HT1080 (cell line): ENCODE data around the gene UBE2C. TPM values are rescaled to one million over a fixed set of nuclear protein-coding genes. Genes with fewer than 3 reads are reported as not detected.
A peak's percentile ranks its signal among the peaks of the same experiment; 100 is the strongest.

Experiments
- DNase-seq: peaks from one replicate; pipeline ENCODE4 v3.0.0-alpha.2; 2015; ENCODE audit warnings: low read depth
- small RNA-seq: library from RNA; depleted of rRNA; stranded (forward); fragments of <200 nt; gene quantifications from one replicate; pipeline ENCODE3, GENCODE V24; 2014
- total RNA-seq: library from RNA; depleted of rRNA; stranded (reverse); fragments of >200 nt; shearing (Covaris generic); gene quantifications from 2 replicates; pipeline ENCODE4 v1.2.3, GENCODE V29; 2014; rRNA removed

The UBE2C gene
- total RNA-seq, 1 experiment from 2014 or later, result 392 TPM

- no peak for DNase-seq
Observed at GRCh38 chr20:45857882-45858216, 45.4 kb downstream of the UBE2C start.

DNA sequence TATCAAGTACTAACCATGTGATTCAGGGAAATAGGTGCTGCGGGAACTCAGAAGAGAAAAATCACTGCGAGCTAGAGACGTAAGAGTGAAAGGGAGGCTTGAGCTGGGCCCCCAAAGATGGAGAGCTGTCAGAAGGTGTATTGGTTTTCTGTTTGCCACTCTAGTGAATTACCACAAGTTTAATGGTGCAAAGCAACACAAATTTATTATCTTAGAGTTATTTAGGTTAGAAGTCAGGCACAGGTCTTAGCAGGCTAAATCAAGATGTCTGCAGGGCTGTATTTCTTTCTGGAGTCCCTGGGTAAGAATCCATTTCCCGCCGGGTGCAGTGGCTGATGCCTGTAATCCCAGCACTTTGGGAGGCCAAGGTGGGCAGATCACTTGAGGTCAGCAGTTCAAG, 47.5 kb downstream of the UBE2C start:
- DNase-seq, result no peak

GRCh38 chr20:45860560-45861220, 48.2 kb downstream of the UBE2C start:
- peak; percentile 25 for DNase-seq

DNA sequence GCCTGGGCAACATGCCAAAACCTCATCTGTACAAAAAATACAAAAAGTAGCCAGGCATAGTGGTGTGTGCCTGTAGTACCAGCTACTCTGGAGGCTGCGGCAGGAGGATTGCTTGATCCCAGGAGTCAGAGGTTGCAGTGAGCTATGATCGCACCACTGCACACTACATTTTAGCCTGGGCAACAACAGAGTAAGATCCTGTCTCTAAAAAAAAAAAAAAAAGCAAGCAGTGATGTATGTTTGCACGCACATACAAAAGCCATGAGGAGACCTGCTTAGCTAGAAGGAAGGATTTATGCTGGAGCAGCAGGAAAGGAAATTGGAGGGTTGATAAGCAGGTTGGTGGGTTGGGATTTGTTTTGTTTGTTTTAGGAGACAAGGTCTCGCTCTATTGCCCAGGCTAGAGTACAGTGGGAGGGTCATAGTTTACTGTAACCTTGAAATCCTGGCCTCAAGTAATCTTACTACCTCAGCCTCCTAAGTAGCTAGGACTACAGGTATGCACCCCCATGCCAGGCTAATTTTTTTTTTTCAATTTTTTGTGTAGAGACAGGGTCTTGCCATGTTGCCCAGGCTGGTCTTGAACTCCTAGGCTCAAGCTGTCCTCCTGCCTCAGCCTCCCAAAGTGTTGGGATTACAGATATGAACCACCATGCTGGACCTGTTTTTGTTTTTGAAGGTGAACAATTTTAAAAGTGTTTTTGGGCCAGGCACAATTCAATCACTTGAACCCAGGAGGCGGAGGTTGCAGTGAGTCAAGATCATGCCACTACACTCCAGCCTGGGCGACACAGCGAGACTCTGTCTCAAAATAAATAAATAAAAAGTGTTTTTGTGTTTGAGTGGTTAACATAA, 49.0 kb downstream of the UBE2C start:
- DNase-seq, result peak; percentile 17

GRCh38 chr20:45863543-45864470, 51.4 kb downstream of the UBE2C start:
- DNase-seq, result no peak

GRCh38 chr20:45866454-45866853, 54.0 kb downstream of the UBE2C start:
- no peak for DNase-seq

Small RNAs within 50 kb of the gene (small RNA-seq; reads per million reads assigned to genes)
- gene RNU6ATAC38P, result not detected

Other genes starting within 250 kb of the UBE2C start
- gene WFDC8, start 233.4 kb upstream of the UBE2C start, total RNA-seq, result not detected in 2 replicates
- gene WFDC10A, start 182.9 kb upstream of the UBE2C start, total RNA-seq, result not detected in 2 replicates
- gene WFDC9, start 181.4 kb upstream of the UBE2C start, total RNA-seq, result not detected in 2 replicates
- gene WFDC11, start 142.4 kb upstream of the UBE2C start, total RNA-seq, result not detected in 2 replicates
- not detected in 2 replicates for gene WFDC13, start 110.6 kb upstream of the UBE2C start, total RNA-seq
- 0.39 and 0.77 TPM in 2 replicates for gene WFDC10B, start 107.6 kb upstream of the UBE2C start, total RNA-seq
- gene SPINT4, start 90.3 kb upstream of the UBE2C start, total RNA-seq, result not detected in 2 replicates
- 0.31 and 3.1 TPM in 2 replicates for gene WFDC3, start 20.8 kb upstream of the UBE2C start, total RNA-seq
- gene DNTTIP1, start 20.7 kb upstream of the UBE2C start, total RNA-seq, result 63.7 and 101 TPM in 2 replicates
- not detected in 2 replicates for gene TNNC2, start 14.7 kb downstream of the UBE2C start, total RNA-seq
- gene SNX21, start 21.2 kb downstream of the UBE2C start, total RNA-seq, result 38.5 and 39.6 TPM in 2 replicates
- 38.3 and 43.1 TPM in 2 replicates for gene ACOT8, start 44.7 kb downstream of the UBE2C start, total RNA-seq
- 6.0 and 6.1 TPM in 2 replicates for gene ZSWIM3, start 45.0 kb downstream of the UBE2C start, total RNA-seq
- 8.1 and 13.8 TPM in 2 replicates for gene ZSWIM1, start 68.6 kb downstream of the UBE2C start, total RNA-seq
- gene SPATA25, start 75.0 kb downstream of the UBE2C start, total RNA-seq, result 0.33 and 0.34 TPM in 2 replicates
- gene NEURL2, start 78.6 kb downstream of the UBE2C start, total RNA-seq, result 1.3 and 2.1 TPM in 2 replicates
- gene CTSA, start 78.7 kb downstream of the UBE2C start, total RNA-seq, result 84.1 and 115 TPM in 2 replicates
- 0.16 TPM in 1 of 2 replicates, not detected in the other for gene PLTP, start 99.5 kb downstream of the UBE2C start, total RNA-seq
- 12.4 and 17.7 TPM in 2 replicates for gene PCIF1, start 122.0 kb downstream of the UBE2C start, total RNA-seq
- 13.6 and 18.0 TPM in 2 replicates for gene ZNF335, start 159.6 kb downstream of the UBE2C start, total RNA-seq
- 19.4 and 24.4 TPM in 2 replicates for gene MMP9, start 196.3 kb downstream of the UBE2C start, total RNA-seq
- 1.3 and 5.1 TPM in 2 replicates for gene SLC12A5, start 216.6 kb downstream of the UBE2C start, total RNA-seq